NCI-H2081 (cell line): ENCODE data around the gene CTF1.
A peak's percentile ranks its signal among the peaks of the same experiment; 100 is the strongest.

ENCODE experiments used
- DNase-seq, 2 experiments: peaks; one replicate each; lab custom pipeline; 2025; lab: John Stamatoyannopoulos, UW

The CTF1 gene

DNA sequence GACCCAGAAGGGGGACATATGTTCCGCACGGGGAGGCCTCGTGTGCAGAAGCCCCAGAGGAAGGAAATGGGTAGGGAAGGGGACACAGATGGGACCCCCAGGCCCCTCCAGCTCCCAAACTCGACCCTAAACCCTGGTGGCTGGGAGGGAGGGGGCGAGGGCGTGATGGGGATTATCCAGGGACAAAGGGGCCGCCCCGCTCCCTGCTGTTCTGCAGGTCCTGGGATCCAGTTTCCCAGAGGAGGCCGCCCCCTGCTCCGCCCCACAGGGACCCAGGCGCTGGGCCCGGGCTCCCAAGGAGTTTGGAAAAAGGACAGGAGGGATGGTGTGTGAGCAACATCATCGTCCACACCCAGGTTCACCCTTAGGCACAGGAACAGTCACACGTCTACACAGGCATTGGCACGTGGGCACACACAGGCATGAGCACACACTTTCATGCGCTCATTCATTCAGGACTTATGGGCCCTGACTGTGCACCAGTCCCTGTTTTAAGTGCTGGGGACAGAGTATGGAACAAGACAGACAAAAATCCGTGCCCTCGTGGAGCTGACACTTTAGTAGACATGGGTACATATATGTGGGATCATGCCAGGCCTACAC is 14.1 kb downstream of the CTF1 start:
- DNase-seq: no peak

DNA sequence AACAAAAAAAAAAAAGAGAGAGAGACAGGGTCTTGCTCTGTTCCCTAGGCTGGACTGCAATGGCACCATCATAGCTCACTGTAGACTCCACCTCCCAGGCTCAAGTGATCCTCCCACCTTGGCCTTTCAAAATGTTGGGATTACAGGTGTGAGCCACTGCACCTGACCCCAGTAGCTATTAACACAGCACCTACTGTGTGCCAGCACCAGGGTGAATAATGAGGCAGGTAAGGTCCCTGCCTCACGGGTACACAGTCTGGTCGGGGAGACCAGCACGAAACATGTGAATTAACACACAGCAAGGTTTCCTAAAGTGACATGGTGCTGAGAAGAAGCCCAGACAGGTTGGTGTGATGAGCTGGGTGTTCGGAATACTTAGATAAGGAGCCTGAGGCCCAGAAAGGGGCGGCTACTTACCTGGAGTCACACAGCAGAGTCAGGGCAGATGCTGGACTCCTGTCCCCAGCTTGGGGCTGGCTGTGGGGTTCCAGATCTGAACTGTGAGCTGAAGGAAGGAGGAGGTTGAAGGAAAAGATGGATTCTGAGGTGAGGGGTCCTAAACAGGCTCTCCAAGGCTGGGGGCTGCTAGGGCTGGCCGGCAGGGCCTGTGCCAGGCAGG is 16.5 kb downstream of the CTF1 start:
- no peak for DNase-seq

DNA sequence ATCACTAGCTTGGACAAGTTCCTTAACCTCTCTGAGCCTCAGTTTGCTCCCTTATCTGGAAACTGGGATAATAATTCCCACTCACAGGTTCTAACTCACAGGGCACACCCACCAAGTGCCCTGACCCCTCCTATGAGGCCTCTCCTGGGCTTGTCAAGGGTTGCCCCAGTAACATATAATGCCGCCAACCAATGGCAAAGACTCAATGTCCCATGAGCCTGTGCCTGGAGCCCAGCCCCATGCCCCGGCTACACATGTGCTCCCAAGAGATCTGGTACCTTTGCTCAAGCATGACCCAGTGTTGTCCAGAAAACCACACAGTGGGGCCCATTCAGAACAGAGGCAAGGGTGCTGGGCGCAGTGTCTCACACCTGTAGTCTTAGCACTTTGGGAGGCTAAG is 18.4 kb downstream of the CTF1 start:
- DNase-seq: no peak

DNA sequence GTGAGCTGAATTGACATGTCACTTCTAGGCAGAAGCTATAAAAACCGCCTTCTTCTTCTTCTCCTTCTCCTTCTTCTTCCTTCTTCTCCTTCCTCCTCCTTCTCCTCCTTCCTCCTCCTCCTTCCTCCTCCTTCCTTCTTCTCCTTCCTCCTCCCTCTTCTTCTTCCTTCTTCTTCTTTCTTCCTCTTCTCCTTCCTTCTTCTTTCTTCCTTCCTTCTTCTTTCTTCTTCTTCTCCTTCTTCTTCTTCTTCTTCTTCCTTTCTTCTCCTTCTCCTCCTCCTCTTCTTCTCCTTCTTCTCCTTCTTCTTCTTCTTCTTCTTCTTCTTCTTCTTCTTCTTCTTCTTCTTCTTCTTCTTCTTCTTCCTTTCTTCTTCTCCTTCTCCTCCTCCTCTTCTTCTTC is 22.2 kb downstream of the CTF1 start:
- DNase-seq: no peak

DNA sequence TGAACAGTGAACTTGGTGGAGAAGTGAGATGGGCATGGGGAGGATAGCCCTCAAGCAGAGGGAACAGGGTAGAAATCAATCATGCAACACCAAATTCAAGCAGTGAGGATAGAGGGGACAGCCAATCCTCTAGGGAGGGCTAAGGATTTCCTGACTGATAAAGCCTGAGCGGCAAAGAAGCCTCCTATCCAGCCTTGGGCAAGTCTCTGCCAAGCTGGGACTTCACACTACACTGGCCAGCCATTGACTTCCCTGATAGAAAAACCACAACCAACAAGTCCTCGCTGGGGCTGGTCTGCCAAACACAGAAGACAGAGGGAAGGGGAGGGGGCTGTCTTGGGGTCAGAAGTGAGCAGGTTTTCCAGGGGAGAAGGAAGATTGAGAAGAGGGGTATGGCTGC is 24.5 kb downstream of the CTF1 start:
- no peak for DNase-seq

DNA sequence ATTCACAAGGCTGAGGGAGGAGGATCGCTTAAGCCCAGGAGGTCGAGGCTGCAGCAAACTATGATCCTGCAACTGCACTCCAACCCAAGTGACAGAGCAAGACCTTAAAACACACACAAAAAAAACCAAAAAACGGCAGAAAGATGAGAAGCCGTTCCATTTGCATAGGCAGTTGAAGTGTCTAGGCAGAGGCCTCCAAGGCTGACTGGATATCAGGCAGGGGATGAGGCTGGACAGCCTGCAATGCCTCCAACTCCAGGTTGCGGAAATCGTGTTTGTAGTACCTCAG is 25.0 kb downstream of the CTF1 start:
- no peak for DNase-seq

DNA sequence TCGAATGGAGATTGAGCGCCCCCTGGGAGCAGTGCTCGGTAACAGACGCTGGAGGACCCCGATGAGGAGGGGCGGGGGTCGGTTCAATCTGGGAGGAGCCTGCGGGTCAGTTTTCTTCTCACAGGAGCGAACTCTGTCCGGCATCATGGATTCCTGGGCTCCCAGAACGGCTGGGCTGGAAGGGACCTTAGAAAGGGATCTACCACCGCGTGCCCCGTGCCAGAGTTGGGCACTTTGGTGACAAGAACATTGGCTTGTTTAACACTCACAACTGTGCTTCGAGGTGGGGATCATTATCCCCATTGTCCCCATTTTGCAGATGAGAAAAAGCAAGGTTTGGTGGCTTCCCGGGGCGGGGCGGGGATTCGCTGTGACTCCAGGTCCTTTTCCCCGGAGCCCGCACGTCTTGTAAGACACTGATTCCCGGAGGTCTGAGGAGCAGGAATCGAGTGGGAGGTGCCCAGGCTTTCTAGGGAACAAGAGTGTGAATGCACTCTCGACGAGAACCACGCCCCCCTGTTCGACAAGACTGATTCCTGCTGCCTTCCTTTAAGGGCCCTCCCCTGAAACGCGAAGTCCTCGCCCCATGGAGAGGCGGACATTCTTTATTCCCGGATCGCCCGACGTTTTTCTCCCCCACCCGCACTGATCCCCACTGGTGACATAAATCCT is 25.5 kb downstream of the CTF1 start:
- peak; percentile 78 to 79 for DNase-seq

DNA sequence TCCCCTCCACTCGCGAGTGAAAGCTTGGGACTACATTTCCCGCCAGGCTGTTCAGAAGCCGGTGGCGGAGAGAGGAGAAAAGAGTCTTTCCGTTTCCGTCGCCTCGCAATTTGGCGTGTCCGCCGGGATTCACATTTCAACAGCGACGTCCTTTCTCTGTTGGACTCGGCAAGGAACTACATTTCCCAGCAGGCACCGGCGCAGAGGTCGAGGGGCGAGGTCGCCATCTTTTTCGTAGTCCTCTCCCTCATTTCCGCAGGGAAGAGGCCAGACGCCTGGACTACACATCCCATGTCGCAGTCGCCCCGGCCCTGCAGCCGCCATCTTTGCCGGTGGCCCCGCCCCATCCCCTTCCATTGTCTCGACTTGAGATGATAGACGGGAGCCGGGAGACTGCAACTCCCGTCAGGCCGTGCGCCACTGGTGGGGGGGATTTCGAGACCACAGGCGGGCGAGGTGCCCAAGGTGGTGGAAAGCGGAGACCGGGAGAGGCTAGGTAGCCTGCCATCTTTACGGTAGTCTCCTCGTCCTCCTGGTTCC is 26.1 kb downstream of the CTF1 start:
- DNase-seq: peak; percentile 97 to 98

DNA sequence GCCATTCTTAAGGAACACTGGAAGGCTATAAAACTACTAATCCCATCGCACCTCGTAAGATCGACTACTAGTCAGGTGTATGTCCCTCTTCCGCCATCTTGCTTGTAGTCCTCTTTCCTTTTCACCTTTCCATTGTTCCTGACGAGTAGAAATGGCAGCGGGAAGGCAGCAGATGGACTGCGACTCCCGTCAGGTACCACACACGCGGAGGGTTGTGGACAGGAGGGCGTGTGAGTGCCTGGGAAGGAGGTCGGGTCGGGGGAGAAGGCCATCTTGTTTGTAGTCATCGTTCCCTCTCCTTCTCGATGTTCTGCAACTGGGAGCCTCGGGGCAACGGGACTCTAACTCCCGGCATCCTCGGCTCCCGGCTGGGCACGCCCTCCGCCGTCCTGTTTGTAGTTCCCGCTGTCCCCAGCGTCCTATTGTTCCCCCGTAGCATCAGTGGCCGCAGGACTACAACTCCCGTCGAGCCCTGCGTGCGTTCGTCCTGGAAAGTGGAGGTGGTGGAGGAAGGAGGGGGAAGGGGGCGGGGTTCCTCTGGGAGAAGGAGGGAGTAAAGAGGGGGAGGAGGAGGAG is 26.6 kb downstream of the CTF1 start:
- DNase-seq: peak; percentile 97

DNA sequence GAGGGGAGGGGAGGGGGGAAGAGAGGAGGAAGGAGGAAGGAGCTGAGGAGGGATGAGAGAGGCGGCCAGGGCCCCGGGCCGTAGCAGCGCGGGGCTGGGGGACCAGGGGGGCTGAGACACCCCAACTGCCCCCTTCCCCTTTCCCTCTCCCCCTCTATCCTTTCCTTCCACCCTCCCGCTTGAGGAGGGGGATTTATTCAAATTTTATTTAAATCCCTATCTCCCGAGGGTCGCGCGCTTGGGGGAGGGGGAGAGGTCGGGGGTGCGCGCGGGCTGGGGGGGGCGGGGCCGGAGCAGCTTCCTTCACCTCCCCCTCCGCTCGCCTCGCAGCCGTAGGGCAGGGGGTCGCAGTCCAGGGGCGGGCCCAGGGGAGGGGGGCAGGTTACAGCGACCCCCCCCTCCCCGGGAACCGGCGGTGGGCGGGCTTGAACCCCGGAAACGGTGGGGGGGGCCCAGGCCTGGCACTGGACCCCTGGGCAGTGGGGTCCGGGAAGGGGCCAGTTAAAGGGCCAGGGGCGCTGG is 27.2 kb downstream of the CTF1 start, which contains the start of gene FBXL19:
FBXL19 (plus strand) TSS at position 19 of the 522 bp plus-strand sequence. CDS start 2,183 bp downstream, outside the sequence.
- no peak for DNase-seq

DNA sequence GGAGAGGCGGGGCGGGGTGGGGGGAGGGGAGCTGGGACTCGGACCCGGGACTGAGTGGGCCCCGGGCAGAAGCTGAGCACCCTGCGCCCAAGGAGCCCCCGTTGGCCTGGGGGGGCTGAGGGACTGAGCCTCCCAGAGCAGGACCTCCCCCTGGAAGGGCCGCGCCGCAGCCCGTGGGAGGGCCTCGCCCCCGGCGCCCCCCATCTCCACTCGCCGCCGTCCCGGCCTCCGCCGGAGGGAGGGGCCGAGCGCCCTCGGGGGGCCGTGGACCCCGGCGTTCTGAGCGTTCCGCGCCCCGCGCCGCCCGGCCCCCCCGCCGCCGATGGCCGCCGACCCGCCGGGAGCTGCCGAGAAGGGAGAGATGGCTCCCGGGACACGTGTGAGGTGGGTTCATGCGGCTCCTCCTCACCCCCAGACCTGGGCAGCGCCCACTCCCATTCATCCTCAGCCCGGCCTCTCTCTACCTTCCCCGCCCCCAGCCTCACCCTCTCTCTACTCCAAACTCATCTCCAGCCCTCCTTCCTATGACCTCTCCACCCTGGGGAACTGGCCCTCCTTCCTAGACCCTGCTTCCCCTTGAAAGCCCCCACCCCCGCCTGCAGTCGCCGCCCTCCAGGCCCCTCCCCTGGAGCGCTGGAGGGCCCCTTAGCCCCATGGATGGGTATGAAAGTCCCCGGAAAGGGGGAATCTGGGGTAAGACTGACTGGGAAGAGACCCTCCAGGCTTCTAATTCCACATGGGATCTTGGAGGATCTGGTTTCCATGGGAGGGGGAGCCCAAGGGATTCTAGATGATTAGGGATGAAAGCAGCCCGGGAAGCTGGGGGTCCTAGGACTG is 27.9 kb downstream of the CTF1 start:
- no peak for DNase-seq

DNA sequence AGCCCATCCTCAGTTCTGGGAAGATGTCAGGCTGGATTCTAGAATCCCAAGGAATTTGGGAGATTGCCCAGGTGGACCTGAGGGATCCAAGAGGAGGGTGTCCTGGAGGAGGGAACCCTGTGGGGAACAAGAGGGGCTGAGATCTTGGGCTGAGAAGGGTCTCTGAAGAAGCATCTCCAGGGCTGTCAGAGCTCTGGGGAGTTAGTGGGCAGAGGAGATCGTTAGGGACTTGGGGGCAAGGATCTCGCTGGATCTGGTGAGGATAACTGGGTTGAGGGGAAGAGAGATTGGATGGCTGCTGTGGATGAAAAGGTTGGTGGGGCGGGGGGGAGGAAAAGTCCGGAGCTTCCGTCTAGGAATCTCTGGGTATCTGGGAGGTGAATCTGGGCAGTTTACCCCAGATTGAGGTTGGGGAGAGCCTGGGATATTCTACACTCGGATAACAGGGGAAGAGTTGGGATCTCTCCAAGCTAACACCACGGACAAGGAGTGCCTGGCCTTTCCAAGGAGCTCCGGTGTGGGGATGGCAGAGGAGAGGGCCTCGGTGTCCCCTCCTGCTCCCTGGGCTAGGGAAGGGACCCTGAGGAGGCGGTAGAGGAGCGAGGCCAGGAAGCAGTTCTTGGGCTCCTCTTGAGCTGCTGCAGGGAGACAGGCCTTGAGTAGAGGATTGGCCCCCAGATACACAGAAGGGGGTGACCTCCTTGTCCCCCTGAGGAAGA is 28.7 kb downstream of the CTF1 start:
- no peak for DNase-seq

DNA sequence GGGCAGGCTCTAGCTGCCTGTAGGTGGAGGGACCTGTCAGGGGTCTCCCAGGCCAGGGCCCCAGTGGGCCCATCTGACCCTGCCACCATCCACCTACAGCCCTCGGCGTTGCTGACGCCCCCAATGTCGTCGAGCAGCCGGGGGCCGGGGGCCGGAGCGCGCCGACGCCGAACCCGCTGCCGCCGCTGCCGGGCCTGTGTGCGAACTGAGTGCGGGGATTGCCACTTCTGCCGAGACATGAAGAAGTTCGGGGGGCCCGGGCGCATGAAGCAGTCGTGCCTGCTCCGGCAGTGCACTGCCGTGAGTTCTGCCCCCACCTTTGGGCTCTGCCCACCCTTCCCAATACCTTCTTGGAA is 29.2 kb downstream of the CTF1 start:
- no peak for DNase-seq

DNA sequence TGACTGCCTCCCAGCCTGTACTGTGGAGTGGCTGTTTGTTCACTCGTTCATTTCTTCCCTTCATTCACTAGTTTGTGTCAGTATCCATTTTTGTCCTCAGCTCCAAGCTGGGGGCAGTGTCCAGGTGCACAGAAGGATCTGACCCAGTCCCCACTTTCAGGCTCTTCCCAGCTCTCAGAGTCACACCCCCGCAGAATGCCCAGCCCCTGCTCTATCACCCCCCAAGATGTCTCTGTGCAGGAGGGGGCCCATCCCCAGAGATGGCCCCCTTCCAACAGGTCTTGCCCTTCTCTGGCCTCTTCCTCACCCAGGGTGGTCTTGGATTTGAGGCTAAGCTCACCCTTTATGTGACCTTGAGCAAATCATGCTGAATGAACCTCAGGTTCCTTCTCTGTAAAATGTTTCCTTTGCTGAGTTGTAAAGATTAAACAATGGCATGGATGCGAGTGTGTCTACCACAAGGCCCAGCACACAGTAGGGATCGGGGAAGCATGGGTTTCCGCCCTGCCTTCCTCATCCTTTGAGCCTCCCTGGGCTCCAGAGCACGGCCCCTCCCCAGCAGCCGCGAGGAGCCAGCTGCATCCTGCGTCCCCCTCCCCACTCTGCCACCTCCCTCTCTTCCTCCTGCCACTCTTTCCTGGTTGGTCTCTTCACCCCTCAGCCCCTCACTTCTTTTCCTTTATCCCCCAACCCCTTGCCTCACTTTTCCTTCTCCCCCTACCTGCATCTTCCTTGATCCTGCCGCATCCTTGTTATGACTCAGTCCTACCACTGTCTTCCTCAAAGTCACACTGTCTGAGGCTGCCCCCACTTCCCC is 29.8 kb downstream of the CTF1 start:
- no peak for DNase-seq

DNA sequence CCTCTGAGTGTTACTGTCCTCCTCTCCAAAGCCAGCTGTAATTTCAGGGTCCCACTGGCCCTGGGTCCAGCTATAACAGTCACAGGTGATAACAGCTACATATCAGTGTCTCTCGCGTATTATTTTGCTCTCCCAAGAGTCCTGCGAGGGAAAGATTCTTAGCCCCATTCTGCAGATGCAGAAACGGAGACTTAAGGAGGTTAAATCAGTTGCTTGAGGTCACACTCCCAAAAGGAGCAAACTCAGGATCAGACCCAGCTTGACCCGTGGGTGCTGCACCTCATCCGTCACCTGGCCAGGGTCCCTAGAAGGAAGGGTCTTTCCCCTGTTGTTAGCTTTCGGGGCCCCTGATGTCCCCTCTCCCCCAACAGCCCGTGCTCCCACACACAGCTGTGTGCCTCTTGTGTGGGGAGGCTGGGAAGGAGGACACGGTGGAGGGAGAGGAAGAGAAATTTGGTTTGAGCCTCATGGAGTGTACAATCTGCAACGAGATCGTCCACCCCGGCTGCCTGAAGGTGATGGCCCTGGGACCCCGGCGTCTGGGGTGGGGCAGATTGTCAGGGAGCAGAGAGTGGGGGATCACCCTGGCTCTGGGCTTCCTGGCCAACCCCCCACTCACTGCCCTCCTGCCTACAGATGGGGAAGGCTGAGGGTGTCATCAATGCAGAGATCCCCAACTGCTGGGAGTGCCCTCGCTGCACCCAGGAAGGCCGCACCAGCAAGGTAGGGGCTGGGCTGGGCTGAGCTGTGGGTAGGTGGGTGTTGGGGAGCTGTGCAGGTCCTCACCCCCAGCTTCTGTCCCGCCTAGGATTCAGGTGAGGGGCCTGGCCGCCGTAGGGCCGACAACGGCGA is 30.7 kb downstream of the CTF1 start:
- DNase-seq: no peak

DNA sequence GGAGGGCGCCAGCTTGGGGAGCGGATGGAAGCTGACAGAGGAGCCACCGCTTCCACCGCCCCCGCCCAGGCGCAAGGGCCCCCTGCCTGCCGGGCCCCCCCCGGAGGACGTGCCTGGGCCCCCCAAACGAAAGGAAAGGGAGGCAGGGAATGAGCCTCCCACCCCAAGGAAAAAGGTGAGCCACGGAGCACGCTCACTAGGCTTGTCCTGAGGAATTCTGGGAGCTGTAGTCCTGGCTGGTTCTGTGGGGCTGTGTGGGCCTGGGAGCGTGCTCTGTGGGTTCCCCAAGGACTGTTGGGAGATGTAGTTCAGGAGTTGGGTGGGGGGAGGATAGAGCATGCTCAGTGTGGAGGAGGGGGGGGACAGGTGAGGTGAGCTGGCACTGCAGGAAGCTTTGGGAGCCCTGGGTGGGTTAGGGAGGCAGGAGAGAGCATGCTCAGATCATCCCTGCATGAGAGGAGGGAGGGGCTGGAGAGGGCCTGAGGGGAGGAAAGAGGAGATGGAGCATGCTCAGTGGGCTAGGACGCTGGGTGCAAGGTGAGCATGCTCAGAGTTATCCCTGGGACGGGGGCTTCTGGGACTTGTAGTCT is 31.5 kb downstream of the CTF1 start:
- DNase-seq: peak; percentile 94

DNA sequence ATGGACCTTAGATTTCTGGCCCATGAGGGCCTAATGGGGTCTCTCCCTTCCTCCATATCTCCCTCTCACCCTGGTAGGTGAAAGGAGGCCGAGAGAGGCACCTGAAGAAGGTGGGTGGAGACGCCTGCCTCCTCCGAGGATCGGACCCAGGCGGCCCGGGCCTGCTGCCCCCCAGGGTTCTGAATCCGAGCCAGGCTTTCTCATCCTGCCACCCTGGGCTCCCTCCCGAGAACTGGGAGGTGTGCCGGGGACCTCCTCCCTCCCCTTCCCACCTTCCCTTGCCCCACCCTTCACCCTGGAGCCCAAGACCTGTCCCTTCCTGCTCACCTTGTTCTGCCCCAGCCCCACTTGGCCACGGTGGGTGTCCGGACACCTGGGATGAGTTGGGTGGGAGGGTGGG is 32.0 kb downstream of the CTF1 start:
- peak in 1 of 2 experiments; percentile 42 for DNase-seq

DNA sequence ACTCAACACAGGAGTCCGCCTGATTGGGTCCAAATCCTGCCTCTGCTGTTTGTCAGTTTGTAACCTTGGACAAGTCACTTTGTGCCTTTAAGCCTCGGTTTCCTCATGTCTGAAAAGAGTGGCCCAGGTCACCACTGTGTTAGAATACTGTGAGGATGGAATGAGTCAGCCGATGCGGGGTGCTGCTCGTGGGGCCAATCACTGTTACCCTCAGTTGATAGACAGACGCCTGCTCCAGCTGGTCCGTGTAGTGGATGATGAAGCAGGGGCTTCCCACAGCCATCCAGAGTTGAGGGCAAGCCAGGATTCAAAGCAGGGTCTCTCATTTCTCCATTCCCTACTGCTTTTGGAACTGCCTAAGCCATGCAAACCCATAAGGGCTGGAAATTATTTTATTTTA is 32.8 kb downstream of the CTF1 start:
- no peak for DNase-seq

DNA sequence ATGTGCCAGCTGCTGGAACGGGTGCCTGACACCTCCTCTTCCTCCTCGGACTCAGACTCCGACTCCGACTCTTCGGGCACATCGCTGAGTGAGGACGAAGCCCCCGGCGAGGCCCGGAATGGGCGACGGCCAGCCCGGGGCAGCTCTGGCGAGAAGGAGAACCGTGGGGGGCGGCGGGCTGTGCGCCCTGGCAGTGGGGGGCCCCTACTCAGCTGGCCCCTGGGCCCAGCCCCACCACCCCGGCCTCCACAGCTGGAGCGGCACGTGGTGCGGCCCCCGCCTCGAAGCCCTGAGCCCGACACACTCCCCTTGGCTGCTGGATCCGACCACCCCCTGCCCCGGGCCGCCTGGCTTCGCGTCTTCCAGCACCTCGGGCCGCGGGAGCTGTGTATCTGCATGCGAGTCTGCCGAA is 33.8 kb downstream of the CTF1 start:
- DNase-seq: no peak
